C4-2B (cell line): ENCODE measurements around the gene ACP6.

Source experiments
- CTCF ChIP-seq: fragments of 450-650 bp; conservative IDR thresholded peaks from 2 replicates; pipeline ENCODE4 v1.5.1; 2017; ENCODE audit warnings: mild to moderate bottlenecking
- ZFX ChIP-seq: fragments of 450-650 bp; IDR thresholded peaks from 2 replicates; pipeline ENCODE4 v1.6.1; 2017

- TF ChIP-seq CTCF (peak; percentile 47), ZFX (no peak)
These were observed 69.9 kb downstream of the ACP6 start for GRCh38 chr1:147600119-147601111.
